HepG2 (cell line): ENCODE results near the gene BCAS1. TPM values are rescaled to one million over a fixed set of nuclear protein-coding genes. Genes with fewer than 3 reads are reported as not detected.
A peak's percentile ranks its signal among the peaks of the same experiment; 100 is the strongest.

Experiments used
- ATF7-NPFF ChIP-seq: sonication (generic); formaldehyde crosslinking; IDR thresholded peaks from 2 replicates; pipeline ENCODE4 v1.8.1; 2023; ENCODE audit warnings: mild to moderate bottlenecking, low read depth, missing genetic modification reagents, moderate library complexity
- CBFB ChIP-seq: sonication (generic); formaldehyde crosslinking; IDR thresholded peaks from 2 replicates; pipeline ENCODE4 v1.4.0; 2020; ENCODE audit warnings: missing genetic modification reagents
- HDAC2 ChIP-seq: sonication (generic); formaldehyde crosslinking; IDR thresholded peaks from 2 replicates; pipeline ENCODE4 v1.4.0; 2020; ENCODE audit warnings: missing genetic modification reagents
- HNF4G ChIP-seq, 2 experiments: sonication (generic) in 1 of 2; formaldehyde crosslinking in 1 of 2; IDR thresholded peaks; 2 replicates each; pipeline versions ENCODE4 v1.4.0 to v1.6.1; 2011 to 2020; ENCODE audit warnings: borderline replicate concordance in 2 of 2, low read depth in 2 of 2, mild to moderate bottlenecking in 2 of 2, low read length in 1 of 2, missing genetic modification reagents in 1 of 2, moderate library complexity in 1 of 2
- HNRNPH1 ChIP-seq: fragments of 200-400 bp; formaldehyde crosslinking; optimal IDR thresholded peaks from 2 replicates; pipeline ENCODE3; 2017; ENCODE audit warnings: mild to moderate bottlenecking, low read depth, low read length
- JARID2 ChIP-seq: sonication (generic); formaldehyde crosslinking; IDR thresholded peaks from 2 replicates; pipeline ENCODE4 v1.8.1; 2023; ENCODE audit warnings: missing genetic modification reagents, inconsistent platforms; ENCODE audit not compliant: insufficient replicate concordance
- NFRKB ChIP-seq: fragments of 450-650 bp; IDR thresholded peaks from 2 replicates; pipeline ENCODE4 v1.6.1; 2017
- SATB2 ChIP-seq: sonication (generic); formaldehyde crosslinking; IDR thresholded peaks from 2 replicates; pipeline ENCODE4 v1.5.0; 2020; ENCODE audit warnings: missing genetic modification reagents
- TFDP2 ChIP-seq: sonication (generic); formaldehyde crosslinking; IDR thresholded peaks from 2 replicates; pipeline ENCODE4 v1.4.0; 2020; ENCODE audit warnings: missing genetic modification reagents
- TIGD3 ChIP-seq: sonication (generic); formaldehyde crosslinking; IDR thresholded peaks from 2 replicates; pipeline ENCODE4 v1.5.1; 2020; ENCODE audit warnings: mild to moderate bottlenecking, missing genetic modification reagents, borderline replicate concordance
- TP53 ChIP-seq: sonication (generic); formaldehyde crosslinking; conservative IDR thresholded peaks from 2 replicates; pipeline ENCODE4 v1.4.0; 2020; ENCODE audit warnings: missing genetic modification reagents
- ZBTB20 ChIP-seq: sonication (generic); formaldehyde crosslinking; IDR thresholded peaks from 2 replicates; pipeline ENCODE4 v1.8.1; 2023; ENCODE audit warnings: missing genetic modification reagents, low read depth, mild to moderate bottlenecking, borderline replicate concordance
- ZNF292 ChIP-seq: sonication (generic); formaldehyde crosslinking; IDR thresholded peaks from 2 replicates; pipeline ENCODE4 v1.8.1; 2022; ENCODE audit warnings: mild to moderate bottlenecking, low read depth, missing genetic modification reagents, borderline replicate concordance
- ZNF317 ChIP-seq: sonication (generic); formaldehyde crosslinking; IDR thresholded peaks from 2 replicates; pipeline ENCODE4 v1.5.0; 2020; ENCODE audit warnings: mild to moderate bottlenecking, missing genetic modification reagents
- ZNF788 ChIP-seq: sonication (generic); formaldehyde crosslinking; IDR thresholded peaks from 2 replicates; pipeline ENCODE4 v1.5.0; 2020; ENCODE audit warnings: mild to moderate bottlenecking, missing genetic modification reagents, borderline replicate concordance
- polyA plus RNA-seq, 8 experiments: library from polyadenylated mRNA; depleted of rRNA in 3 of 8; stranded (reverse) in 7 of 8; unstranded in 1 of 8; fragments of >200 nt; fragmentation: Illumina TruSeq in 4 of 8; extraction: Trizol in 4 of 8; gene quantifications; 2 replicates each; pipeline versions ENCODE4 v1.2.1 to v1.2.3, GENCODE V29; 2011 to 2016; ENCODE audit warnings: low read depth in 4 of 8, missing spikeins in 1 of 8, mixed read lengths in 1 of 8; ENCODE audit not compliant: insufficient read depth in 1 of 8
- total RNA-seq, 5 experiments: library from RNA; depleted of rRNA; stranded (reverse); fragments of >200 nt; fragmentation: Illumina TruSeq; extraction: Trizol; gene quantifications; 2 replicates each; pipeline ENCODE4 v1.2.3, GENCODE V29; 2016; ENCODE audit warnings: low read depth in 1 of 5
- TF ChIP-seq, protein P1 (sequence below): sonication (generic); formaldehyde crosslinking; IDR thresholded peaks from 2 replicates; pipeline ENCODE4 v1.5.1; 2020; ENCODE audit warnings: missing genetic modification reagents, mild to moderate bottlenecking, borderline replicate concordance
- TF ChIP-seq, protein P2 (sequence below): sonication (generic); formaldehyde crosslinking; IDR thresholded peaks from 2 replicates; pipeline ENCODE4 v1.9.0; 2021; ENCODE audit warnings: missing genetic modification reagents, borderline replicate concordance
- TF ChIP-seq, protein P3 (sequence below): sonication (generic); formaldehyde crosslinking; IDR thresholded peaks from 2 replicates; pipeline ENCODE4 v1.4.0; 2020; ENCODE audit warnings: low read depth, mild to moderate bottlenecking, missing genetic modification reagents

Gene BCAS1
- total and polyA plus RNA-seq, 2 of the 13 experiments (the other 11 are each of a cell fraction or from before 2014, with no cell fraction given) = 0.55 to 0.91 TPM

DNA sequence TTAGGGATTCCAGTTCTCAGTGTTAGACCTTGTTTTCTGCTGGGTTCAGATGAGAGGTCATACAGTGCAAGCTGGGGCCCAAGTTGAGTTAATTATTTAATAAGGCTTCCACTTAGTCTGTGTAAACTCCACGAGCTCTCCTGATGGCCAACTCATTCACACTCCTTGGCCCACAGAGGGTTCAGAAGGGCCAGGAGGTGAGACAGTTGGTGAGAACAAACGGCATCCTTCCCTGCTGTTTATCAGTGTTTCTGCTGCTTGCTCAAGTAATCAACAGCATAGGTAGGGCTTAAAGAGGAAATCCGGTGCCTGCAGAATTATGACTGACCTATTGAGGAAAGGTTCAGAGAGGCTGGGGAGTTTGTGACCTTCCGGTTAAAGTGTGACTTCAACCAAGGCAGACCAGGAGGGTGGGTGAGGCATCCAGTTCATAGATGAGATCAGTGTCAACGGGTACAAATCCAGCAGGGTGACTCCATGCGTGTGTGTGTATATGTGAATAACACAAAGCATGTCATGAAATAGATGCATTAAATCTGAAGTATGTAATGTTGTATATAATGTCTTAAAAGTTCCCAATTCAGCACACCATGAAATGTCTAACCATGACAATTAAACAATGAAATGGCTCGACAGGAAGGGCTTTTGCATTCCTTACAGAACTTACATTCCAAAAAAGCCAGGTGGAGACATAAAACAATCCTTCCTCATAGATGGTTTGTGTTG, 37.4 kb upstream of the BCAS1 start (continued):
- TF ChIP-seq HNF4G (IDR thresholded peaks at IDR 0.05; ENCODE audit: borderline replicate concordance, low read depth, low read length) (peak; percentile 53), HNF4G (CRISPR knock-in tag; IDR thresholded peaks at IDR 0.05; ENCODE audit: borderline replicate concordance, low read depth) (peak; percentile 91), TP53 (CRISPR knock-in tag) (no peak; the same call in 1 of the 2 replicates), TFDP2 (no peak; the same call in 1 of the 2 replicates), ATF7-NPFF (CRISPR knock-in tag) (no peak), ZNF292 (CRISPR knock-in tag) (peak; percentile 98), HDAC2 (peak; percentile 97), ZBTB20 (CRISPR knock-in tag) (peak; percentile 92), ZNF788 (CRISPR knock-in tag) (peak; percentile 93; the same call in 1 of the 2 replicates), JARID2 (CRISPR knock-in tag) (peak; percentile 92), CBFB (CRISPR knock-in tag) (peak; percentile 75), NFRKB (no peak), HNRNPH1 (no peak), ZNF317 (CRISPR knock-in tag) (peak; percentile 53), SATB2 (CRISPR knock-in tag) (no peak), TIGD3 (CRISPR knock-in tag) (no peak)
- TF ChIP-seq, protein P1, sequence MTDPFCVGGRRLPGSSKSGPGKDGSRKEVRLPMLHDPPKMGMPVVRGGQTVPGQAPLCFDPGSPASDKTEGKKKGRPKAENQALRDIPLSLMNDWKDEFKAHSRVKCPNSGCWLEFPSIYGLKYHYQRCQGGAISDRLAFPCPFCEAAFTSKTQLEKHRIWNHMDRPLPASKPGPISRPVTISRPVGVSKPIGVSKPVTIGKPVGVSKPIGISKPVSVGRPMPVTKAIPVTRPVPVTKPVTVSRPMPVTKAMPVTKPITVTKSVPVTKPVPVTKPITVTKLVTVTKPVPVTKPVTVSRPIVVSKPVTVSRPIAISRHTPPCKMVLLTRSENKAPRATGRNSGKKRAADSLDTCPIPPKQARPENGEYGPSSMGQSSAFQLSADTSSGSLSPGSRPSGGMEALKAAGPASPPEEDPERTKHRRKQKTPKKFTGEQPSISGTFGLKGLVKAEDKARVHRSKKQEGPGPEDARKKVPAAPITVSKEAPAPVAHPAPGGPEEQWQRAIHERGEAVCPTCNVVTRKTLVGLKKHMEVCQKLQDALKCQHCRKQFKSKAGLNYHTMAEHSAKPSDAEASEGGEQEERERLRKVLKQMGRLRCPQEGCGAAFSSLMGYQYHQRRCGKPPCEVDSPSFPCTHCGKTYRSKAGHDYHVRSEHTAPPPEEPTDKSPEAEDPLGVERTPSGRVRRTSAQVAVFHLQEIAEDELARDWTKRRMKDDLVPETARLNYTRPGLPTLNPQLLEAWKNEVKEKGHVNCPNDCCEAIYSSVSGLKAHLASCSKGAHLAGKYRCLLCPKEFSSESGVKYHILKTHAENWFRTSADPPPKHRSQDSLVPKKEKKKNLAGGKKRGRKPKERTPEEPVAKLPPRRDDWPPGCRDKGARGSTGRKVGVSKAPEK (CRISPR knock-in tag) = peak; percentile 98; the same call in 1 of the 2 replicates
- TF ChIP-seq, protein P2, sequence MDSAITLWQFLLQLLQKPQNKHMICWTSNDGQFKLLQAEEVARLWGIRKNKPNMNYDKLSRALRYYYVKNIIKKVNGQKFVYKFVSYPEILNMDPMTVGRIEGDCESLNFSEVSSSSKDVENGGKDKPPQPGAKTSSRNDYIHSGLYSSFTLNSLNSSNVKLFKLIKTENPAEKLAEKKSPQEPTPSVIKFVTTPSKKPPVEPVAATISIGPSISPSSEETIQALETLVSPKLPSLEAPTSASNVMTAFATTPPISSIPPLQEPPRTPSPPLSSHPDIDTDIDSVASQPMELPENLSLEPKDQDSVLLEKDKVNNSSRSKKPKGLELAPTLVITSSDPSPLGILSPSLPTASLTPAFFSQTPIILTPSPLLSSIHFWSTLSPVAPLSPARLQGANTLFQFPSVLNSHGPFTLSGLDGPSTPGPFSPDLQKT (CRISPR knock-in tag) = no peak
- TF ChIP-seq, protein P3, sequence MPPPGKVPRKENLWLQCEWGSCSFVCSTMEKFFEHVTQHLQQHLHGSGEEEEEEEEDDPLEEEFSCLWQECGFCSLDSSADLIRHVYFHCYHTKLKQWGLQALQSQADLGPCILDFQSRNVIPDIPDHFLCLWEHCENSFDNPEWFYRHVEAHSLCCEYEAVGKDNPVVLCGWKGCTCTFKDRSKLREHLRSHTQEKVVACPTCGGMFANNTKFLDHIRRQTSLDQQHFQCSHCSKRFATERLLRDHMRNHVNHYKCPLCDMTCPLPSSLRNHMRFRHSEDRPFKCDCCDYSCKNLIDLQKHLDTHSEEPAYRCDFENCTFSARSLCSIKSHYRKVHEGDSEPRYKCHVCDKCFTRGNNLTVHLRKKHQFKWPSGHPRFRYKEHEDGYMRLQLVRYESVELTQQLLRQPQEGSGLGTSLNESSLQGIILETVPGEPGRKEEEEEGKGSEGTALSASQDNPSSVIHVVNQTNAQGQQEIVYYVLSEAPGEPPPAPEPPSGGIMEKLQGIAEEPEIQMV (CRISPR knock-in tag) = peak; percentile 91
